ENCODE measurements around the gene SETD3.

DNA sequence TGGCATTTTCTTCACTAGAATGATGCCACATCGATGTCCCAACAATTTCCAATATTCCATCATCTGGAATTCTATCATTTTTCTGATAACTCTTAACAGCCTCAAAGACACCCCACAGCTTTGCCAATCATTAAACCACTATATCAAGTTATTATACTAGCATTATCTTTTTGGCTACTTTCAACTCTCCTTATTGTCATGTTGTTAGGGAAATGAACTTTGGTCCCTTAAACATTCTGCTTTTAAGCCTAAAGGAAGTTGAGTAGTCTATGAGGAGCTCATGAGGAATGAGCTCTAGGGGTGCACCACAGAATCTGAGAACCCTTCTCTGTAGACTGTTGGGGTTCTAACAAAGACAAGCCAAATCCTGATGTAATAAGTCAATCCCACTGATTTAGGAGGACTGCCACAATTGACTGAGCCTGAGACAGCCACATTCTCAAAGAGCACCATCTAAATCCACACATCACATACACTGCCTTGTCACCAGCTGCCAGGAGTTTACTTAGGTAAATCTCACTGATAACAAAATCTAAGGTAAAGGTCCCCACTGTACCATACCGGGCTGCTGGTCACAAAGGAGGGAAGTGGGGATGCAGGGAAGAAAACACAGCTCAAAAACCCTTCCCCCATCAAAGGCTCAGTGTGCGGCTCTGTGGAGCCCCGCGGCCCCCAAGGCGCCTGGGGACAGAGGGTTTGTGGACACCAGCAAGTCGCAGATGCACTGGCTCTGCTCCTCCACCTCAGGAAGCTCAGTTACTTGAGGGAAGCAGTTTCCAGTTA, 58.2 kb downstream of the SETD3 start:
- TF ChIP-seq, protein P1, sequence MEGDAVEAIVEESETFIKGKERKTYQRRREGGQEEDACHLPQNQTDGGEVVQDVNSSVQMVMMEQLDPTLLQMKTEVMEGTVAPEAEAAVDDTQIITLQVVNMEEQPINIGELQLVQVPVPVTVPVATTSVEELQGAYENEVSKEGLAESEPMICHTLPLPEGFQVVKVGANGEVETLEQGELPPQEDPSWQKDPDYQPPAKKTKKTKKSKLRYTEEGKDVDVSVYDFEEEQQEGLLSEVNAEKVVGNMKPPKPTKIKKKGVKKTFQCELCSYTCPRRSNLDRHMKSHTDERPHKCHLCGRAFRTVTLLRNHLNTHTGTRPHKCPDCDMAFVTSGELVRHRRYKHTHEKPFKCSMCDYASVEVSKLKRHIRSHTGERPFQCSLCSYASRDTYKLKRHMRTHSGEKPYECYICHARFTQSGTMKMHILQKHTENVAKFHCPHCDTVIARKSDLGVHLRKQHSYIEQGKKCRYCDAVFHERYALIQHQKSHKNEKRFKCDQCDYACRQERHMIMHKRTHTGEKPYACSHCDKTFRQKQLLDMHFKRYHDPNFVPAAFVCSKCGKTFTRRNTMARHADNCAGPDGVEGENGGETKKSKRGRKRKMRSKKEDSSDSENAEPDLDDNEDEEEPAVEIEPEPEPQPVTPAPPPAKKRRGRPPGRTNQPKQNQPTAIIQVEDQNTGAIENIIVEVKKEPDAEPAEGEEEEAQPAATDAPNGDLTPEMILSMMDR (IDR thresholded peaks at IDR 0.05): no peak
- TF ChIP-seq POLR2A (IDR thresholded peaks at IDR 0.05): no peak
